Stimulated activated naive CD8-positive, alpha-beta T cell treated with anti-CD3 and anti-CD28 coated beads, Interleukin-15, amount 100 ng/mL, for 72 hours (primary cell): ENCODE results near the gene SMYD3.
"Not testable (repeated sequence)": the region's sequence is repeated elsewhere in the genome, so short reads cannot be mapped to it uniquely, and the experiment has no call there.

Source experiments
- ATAC-seq: fragments of 150-1000 bp; cut with Tn5 transposase; 2 replicates; pipeline ENCODE4 v1.10.0; 2021; ENCODE audit warnings: mild to moderate bottlenecking, moderate library complexity
- DNase-seq, 2 donors: peaks; one replicate each; pipeline ENCODE4 v3.0.0; 2021 to 2022
- H3K27ac Mint-ChIP-seq, 2 donors: one replicate each; pipeline ENCODE4 v1.8.0; 2022; ENCODE audit warnings: mild to moderate bottlenecking in 2 of 2, mixed read lengths in 2 of 2, moderate library complexity in 2 of 2
- H3K27me3 Mint-ChIP-seq: one replicate; pipeline ENCODE4 v1.8.0; 2022; ENCODE audit warnings: mixed read lengths
- H3K4me1 Mint-ChIP-seq: one replicate; pipeline ENCODE4 v1.8.0; 2022; ENCODE audit warnings: mild to moderate bottlenecking, mixed read lengths
- H3K4me3 Mint-ChIP-seq, 2 donors: one replicate each; pipeline ENCODE4 v1.8.0; 2022; ENCODE audit warnings: mild to moderate bottlenecking in 2 of 2, mixed read lengths in 2 of 2, moderate library complexity in 1 of 2
- H3K9me3 Mint-ChIP-seq, 2 donors: one replicate each; pipeline ENCODE4 v1.8.0; 2022; ENCODE audit warnings: mixed read lengths in 2 of 2

SMYD3 gene

GRCh38 chr1:245963649-245964048 lies 543.4 kb downstream of the SMYD3 start:
- Mint-ChIP-seq H3K4me3 (no peak overlapping the region), H3K9me3 (peaks cover 5 to 7% of the 10 kb centered on the region in 2 donors), H3K27me3 (no peaks in the 10 kb centered on the region), H3K4me1 (peaks cover 23% of the 10 kb centered on the region), H3K27ac (no peak overlapping the region)
- DNase-seq: no peak
- ATAC-seq: no peak

GRCh38 chr1:245962453-245962852 lies 544.6 kb downstream of the SMYD3 start:
- ATAC-seq (no peak), DNase-seq (no peak)
- peaks cover 5 to 7% of the 10 kb centered on the region in 2 donors for H3K9me3 Mint-ChIP-seq
- peaks cover 23% of the 10 kb centered on the region for H3K4me1 Mint-ChIP-seq
- H3K4me3 Mint-ChIP-seq: no peak overlapping the region
- H3K27me3 Mint-ChIP-seq: no peaks in the 10 kb centered on the region
- no peak overlapping the region for H3K27ac Mint-ChIP-seq

GRCh38 chr1:245961137-245961540 lies 545.9 kb downstream of the SMYD3 start:
- Mint-ChIP-seq H3K9me3 (peaks cover 5 to 7% of the 10 kb centered on the region in 2 donors), H3K27ac (no peak overlapping the region), H3K27me3 (no peaks in the 10 kb centered on the region), H3K4me1 (peaks cover 23% of the 10 kb centered on the region), H3K4me3 (no peak overlapping the region)
- DNase-seq (no peak), ATAC-seq (no peak)

- H3K4me1 Mint-ChIP-seq: peaks cover 17% of the 10 kb centered on the region
- no peak overlapping the region for H3K4me3 Mint-ChIP-seq
- peaks cover 0 to under 1% of the 10 kb centered on the region in 2 donors for H3K9me3 Mint-ChIP-seq
- H3K27me3 Mint-ChIP-seq: no peaks in the 10 kb centered on the region
- no peak for DNase-seq
- no peak overlapping the region for H3K27ac Mint-ChIP-seq
- no peak for ATAC-seq
Measured at GRCh38 chr1:245960171-245960570, 546.9 kb downstream of the SMYD3 start.

GRCh38 chr1:245958016-245958415 lies 549.1 kb downstream of the SMYD3 start:
- Mint-ChIP-seq H3K4me1 (peaks cover 22% of the 10 kb centered on the region), H3K27me3 (no peaks in the 10 kb centered on the region), H3K27ac (no peak overlapping the region), H3K9me3 (no peaks in the 10 kb centered on the region), H3K4me3 (no peak overlapping the region)
- DNase-seq (no peak), ATAC-seq (no peak)

- Mint-ChIP-seq H3K27ac (no peak overlapping the region), H3K27me3 (no peaks in the 10 kb centered on the region), H3K4me1 (peaks cover 22% of the 10 kb centered on the region), H3K9me3 (no peaks in the 10 kb centered on the region), H3K4me3 (no peak overlapping the region)
- ATAC-seq (no peak), DNase-seq (no peak)
Measured at GRCh38 chr1:245957427-245957826, 549.7 kb downstream of the SMYD3 start.

GRCh38 chr1:245956225-245956624 lies 550.9 kb downstream of the SMYD3 start:
- Mint-ChIP-seq H3K9me3 (no peaks in the 10 kb centered on the region), H3K4me3 (no peak overlapping the region), H3K4me1 (peaks cover 20% of the 10 kb centered on the region), H3K27ac (no peak overlapping the region), H3K27me3 (no peaks in the 10 kb centered on the region)
- DNase-seq (peak; percentile 22 to 57), ATAC-seq (peak; percentile 89)

- Mint-ChIP-seq H3K27ac (peak overlapping the region; percentile 96 to 97), H3K4me3 (peak overlapping the region; percentile 46 to 79), H3K9me3 (no peaks in the 10 kb centered on the region), H3K4me1 (peaks cover 14% of the 10 kb centered on the region), H3K27me3 (no peaks in the 10 kb centered on the region)
- ATAC-seq (peak; percentile 39), DNase-seq (peak; percentile 11 to 17)
Measured at GRCh38 chr1:245953876-245954660, 553.0 kb downstream of the SMYD3 start.

GRCh38 chr1:245952383-245953026 lies 554.6 kb downstream of the SMYD3 start:
- no peaks in the 10 kb centered on the region for H3K27me3 Mint-ChIP-seq
- no peak overlapping the region for H3K27ac Mint-ChIP-seq
- DNase-seq (no peak), ATAC-seq (no peak)
- H3K9me3 Mint-ChIP-seq: no peaks in the 10 kb centered on the region
- peaks cover 14% of the 10 kb centered on the region for H3K4me1 Mint-ChIP-seq
- peak overlapping the region; percentile 3 to 79 for H3K4me3 Mint-ChIP-seq

GRCh38 chr1:245948786-245949185 lies 558.3 kb downstream of the SMYD3 start:
- Mint-ChIP-seq H3K4me1 (peaks cover 3% of the 10 kb centered on the region), H3K4me3 (no peak overlapping the region), H3K27me3 (no peaks in the 10 kb centered on the region), H3K9me3 (peaks cover 0 to 12% of the 10 kb centered on the region in 2 donors), H3K27ac (peak overlapping the region in 1 of 2 donors; percentile 43)
- peak; percentile 18 for ATAC-seq
- DNase-seq: no peak

GRCh38 chr1:245946905-245947304 lies 560.2 kb downstream of the SMYD3 start:
- H3K27ac Mint-ChIP-seq: no peak overlapping the region
- peaks cover 0 to 12% of the 10 kb centered on the region in 2 donors for H3K9me3 Mint-ChIP-seq
- H3K4me1 Mint-ChIP-seq: peaks cover 22% of the 10 kb centered on the region
- H3K4me3 Mint-ChIP-seq: no peak overlapping the region
- no peaks in the 10 kb centered on the region for H3K27me3 Mint-ChIP-seq
- DNase-seq: no peak
- no peak for ATAC-seq

- not testable (repeated sequence) for H3K4me3 Mint-ChIP-seq, H3K27me3 Mint-ChIP-seq, DNase-seq, ATAC-seq, H3K27ac Mint-ChIP-seq
- H3K9me3 Mint-ChIP-seq: peaks cover 0 to 12% of the 10 kb centered on the region in 2 donors
- peaks cover 29% of the 10 kb centered on the region for H3K4me1 Mint-ChIP-seq
Measured at GRCh38 chr1:245945136-245945535, 561.9 kb downstream of the SMYD3 start.

- Mint-ChIP-seq H3K27ac (peak overlapping the region in 1 of 2 donors; percentile 1), H3K4me3 (peak overlapping the region in 1 of 2 donors; percentile 30), H3K4me1 (peaks cover 30% of the 10 kb centered on the region), H3K27me3 (no peaks in the 10 kb centered on the region), H3K9me3 (peaks cover 0 to 12% of the 10 kb centered on the region in 2 donors)
- DNase-seq (no peak), ATAC-seq (no peak)
Measured at GRCh38 chr1:245942856-245943255, 564.2 kb downstream of the SMYD3 start.

GRCh38 chr1:245941771-245942170 lies 565.3 kb downstream of the SMYD3 start:
- not testable (repeated sequence) for H3K27ac Mint-ChIP-seq, ATAC-seq, H3K27me3 Mint-ChIP-seq, H3K4me3 Mint-ChIP-seq, DNase-seq
- peaks cover 0 to 12% of the 10 kb centered on the region in 2 donors for H3K9me3 Mint-ChIP-seq
- H3K4me1 Mint-ChIP-seq: peaks cover 30% of the 10 kb centered on the region

- Mint-ChIP-seq H3K4me1 (peaks cover 30% of the 10 kb centered on the region), H3K27me3 (no peaks in the 10 kb centered on the region), H3K9me3 (no peaks in the 10 kb centered on the region), H3K27ac (no peak overlapping the region), H3K4me3 (no peak overlapping the region)
- no peak for ATAC-seq
- no peak for DNase-seq
Measured at GRCh38 chr1:245939756-245940345, 567.2 kb downstream of the SMYD3 start.

GRCh38 chr1:245938046-245938435 lies 569.0 kb downstream of the SMYD3 start:
- Mint-ChIP-seq H3K4me1 (peaks cover 20% of the 10 kb centered on the region), H3K9me3 (no peaks in the 10 kb centered on the region), H3K4me3 (no peak overlapping the region), H3K27ac (no peak overlapping the region), H3K27me3 (no peaks in the 10 kb centered on the region)
- no peak for ATAC-seq
- DNase-seq: no peak
